ENCODE data around the gene TBL1X. TPM values are rescaled to one million over a fixed set of nuclear protein-coding genes. Genes with fewer than 3 reads are reported as not detected.

TBL1X gene
- total and polyA plus RNA-seq, 2 experiments from 2014 or later, result 8.7 to 26.9 TPM

DNA sequence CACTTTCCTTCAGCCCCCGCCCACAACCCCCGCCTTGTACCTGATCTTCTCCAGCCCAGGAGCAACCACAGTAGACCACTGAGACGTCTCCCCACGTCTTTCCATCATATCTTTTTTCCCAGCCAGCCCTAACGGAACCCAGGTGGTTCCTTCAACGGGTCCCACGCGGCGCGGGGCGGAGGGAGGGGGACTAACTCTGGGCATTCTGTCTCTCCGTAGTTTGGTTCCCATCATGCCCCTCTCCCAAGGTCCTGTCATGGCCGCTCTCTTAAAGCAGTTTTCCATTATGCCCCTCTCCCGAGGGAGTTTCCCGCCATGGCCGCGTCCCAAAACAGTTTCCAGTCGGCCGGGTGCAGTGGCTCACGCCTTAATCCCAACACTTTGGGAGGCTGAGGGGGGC is 21.5 kb upstream of the TBL1X start:
- Mint-ChIP-seq H3K36me3 (ENCODE audit: low read depth) (no peaks in the 10 kb centered on the region), H3K4me3 (no peak overlapping the region), H3K27me3 (ENCODE audit: insufficient read depth, low read depth, poor library complexity) (peaks cover 7% of the 10 kb centered on the region), H3K27ac (no peak overlapping the region), H3K9me3 (no peaks in the 10 kb centered on the region), H3K4me1 (peaks cover 12% of the 10 kb centered on the region)
- no peak for DNase-seq (ENCODE audit: low spot score)
- Histone ChIP-seq H3K36me3 (ENCODE audit: insufficient read depth) (no peaks in the 10 kb centered on the region), H3K27me3 (ENCODE audit: insufficient read depth) (no peaks in the 10 kb centered on the region), H3K4me2 (no peak overlapping the region), H2AFZ (no peak overlapping the region), H3K79me2 (replicated peaks; ENCODE audit: insufficient read depth) (no peaks in the 10 kb centered on the region), H3K4me3 (no peak overlapping the region), H4K20me1 (replicated peaks; ENCODE audit: insufficient read depth) (no peaks in the 10 kb centered on the region), H3K27ac (ENCODE audit: low read depth) (no peak overlapping the region), H3F3A (replicated peaks; ENCODE audit: low read depth) (no peaks in the 10 kb centered on the region), H3K4me1 (ENCODE audit: insufficient read depth) (no peaks in the 10 kb centered on the region), H3K9me2 (ENCODE audit: insufficient read depth) (no peaks in the 10 kb centered on the region)
- TF ChIP-seq CREB1 (CRISPR knock-in tag; IDR thresholded peaks at IDR 0.05; ENCODE audit: low read depth), result no peak
- no peak for TF ChIP-seq EZH2phosphoT487 (IDR thresholded peaks at IDR 0.05; ENCODE audit: unreplicated experiment)
- no peak for TF ChIP-seq JUNB (IDR thresholded peaks at IDR 0.05; ENCODE audit: unreplicated experiment)
- no peak for TF ChIP-seq EZH2 (IDR thresholded peaks at IDR 0.05; ENCODE audit: low read depth, unreplicated experiment)
- no peak for TF ChIP-seq NANOG (IDR thresholded peaks at IDR 0.05; ENCODE audit: borderline replicate concordance)
- TF ChIP-seq, protein P1, sequence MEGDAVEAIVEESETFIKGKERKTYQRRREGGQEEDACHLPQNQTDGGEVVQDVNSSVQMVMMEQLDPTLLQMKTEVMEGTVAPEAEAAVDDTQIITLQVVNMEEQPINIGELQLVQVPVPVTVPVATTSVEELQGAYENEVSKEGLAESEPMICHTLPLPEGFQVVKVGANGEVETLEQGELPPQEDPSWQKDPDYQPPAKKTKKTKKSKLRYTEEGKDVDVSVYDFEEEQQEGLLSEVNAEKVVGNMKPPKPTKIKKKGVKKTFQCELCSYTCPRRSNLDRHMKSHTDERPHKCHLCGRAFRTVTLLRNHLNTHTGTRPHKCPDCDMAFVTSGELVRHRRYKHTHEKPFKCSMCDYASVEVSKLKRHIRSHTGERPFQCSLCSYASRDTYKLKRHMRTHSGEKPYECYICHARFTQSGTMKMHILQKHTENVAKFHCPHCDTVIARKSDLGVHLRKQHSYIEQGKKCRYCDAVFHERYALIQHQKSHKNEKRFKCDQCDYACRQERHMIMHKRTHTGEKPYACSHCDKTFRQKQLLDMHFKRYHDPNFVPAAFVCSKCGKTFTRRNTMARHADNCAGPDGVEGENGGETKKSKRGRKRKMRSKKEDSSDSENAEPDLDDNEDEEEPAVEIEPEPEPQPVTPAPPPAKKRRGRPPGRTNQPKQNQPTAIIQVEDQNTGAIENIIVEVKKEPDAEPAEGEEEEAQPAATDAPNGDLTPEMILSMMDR (conservative IDR thresholded peaks at IDR 0.05; ENCODE audit: low read depth in 2 of 2), result no peak
- TF ChIP-seq, protein P2, sequence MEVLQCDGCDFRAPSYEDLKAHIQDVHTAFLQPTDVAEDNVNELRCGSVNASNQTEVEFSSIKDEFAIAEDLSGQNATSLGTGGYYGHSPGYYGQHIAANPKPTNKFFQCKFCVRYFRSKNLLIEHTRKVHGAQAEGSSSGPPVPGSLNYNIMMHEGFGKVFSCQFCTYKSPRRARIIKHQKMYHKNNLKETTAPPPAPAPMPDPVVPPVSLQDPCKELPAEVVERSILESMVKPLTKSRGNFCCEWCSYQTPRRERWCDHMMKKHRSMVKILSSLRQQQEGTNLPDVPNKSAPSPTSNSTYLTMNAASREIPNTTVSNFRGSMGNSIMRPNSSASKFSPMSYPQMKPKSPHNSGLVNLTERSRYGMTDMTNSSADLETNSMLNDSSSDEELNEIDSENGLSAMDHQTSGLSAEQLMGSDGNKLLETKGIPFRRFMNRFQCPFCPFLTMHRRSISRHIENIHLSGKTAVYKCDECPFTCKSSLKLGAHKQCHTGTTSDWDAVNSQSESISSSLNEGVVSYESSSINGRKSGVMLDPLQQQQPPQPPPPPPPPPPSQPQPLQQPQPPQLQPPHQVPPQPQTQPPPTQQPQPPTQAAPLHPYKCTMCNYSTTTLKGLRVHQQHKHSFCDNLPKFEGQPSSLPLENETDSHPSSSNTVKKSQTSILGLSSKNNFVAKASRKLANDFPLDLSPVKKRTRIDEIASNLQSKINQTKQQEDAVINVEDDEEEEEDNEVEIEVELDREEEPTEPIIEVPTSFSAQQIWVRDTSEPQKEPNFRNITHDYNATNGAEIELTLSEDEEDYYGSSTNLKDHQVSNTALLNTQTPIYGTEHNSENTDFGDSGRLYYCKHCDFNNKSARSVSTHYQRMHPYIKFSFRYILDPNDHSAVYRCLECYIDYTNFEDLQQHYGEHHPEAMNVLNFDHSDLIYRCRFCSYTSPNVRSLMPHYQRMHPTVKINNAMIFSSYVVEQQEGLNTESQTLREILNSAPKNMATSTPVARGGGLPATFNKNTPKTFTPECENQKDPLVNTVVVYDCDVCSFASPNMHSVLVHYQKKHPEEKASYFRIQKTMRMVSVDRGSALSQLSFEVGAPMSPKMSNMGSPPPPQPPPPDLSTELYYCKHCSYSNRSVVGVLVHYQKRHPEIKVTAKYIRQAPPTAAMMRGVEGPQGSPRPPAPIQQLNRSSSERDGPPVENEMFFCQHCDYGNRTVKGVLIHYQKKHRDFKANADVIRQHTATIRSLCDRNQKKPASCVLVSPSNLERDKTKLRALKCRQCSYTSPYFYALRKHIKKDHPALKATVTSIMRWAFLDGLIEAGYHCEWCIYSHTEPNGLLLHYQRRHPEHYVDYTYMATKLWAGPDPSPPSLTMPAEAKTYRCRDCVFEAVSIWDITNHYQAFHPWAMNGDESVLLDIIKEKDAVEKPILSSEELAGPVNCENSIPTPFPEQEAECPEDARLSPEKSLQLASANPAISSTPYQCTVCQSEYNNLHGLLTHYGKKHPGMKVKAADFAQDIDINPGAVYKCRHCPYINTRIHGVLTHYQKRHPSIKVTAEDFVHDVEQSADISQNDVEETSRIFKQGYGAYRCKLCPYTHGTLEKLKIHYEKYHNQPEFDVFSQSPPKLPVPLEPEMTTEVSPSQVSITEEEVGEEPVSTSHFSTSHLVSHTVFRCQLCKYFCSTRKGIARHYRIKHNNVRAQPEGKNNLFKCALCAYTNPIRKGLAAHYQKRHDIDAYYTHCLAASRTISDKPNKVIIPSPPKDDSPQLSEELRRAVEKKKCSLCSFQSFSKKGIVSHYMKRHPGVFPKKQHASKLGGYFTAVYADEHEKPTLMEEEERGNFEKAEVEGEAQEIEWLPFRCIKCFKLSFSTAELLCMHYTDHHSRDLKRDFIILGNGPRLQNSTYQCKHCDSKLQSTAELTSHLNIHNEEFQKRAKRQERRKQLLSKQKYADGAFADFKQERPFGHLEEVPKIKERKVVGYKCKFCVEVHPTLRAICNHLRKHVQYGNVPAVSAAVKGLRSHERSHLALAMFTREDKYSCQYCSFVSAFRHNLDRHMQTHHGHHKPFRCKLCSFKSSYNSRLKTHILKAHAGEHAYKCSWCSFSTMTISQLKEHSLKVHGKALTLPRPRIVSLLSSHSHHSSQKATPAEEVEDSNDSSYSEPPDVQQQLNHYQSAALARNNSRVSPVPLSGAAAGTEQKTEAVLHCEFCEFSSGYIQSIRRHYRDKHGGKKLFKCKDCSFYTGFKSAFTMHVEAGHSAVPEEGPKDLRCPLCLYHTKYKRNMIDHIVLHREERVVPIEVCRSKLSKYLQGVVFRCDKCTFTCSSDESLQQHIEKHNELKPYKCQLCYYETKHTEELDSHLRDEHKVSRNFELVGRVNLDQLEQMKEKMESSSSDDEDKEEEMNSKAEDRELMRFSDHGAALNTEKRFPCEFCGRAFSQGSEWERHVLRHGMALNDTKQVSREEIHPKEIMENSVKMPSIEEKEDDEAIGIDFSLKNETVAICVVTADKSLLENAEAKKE (CRISPR knock-in tag; IDR thresholded peaks at IDR 0.05), result no peak
- no peak for TF ChIP-seq STAT1 (IDR thresholded peaks at IDR 0.05; ENCODE audit: unreplicated experiment)
- TF ChIP-seq, protein P3, sequence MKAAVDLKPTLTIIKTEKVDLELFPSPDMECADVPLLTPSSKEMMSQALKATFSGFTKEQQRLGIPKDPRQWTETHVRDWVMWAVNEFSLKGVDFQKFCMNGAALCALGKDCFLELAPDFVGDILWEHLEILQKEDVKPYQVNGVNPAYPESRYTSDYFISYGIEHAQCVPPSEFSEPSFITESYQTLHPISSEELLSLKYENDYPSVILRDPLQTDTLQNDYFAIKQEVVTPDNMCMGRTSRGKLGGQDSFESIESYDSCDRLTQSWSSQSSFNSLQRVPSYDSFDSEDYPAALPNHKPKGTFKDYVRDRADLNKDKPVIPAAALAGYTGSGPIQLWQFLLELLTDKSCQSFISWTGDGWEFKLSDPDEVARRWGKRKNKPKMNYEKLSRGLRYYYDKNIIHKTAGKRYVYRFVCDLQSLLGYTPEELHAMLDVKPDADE (IDR thresholded peaks at IDR 0.05), result no peak
- TF ChIP-seq POLR2AphosphoS5 (IDR thresholded peaks at IDR 0.05; ENCODE audit: low read depth), result no peak
- no peak for TF ChIP-seq ZNF331 (CRISPR knock-in tag; IDR thresholded peaks at IDR 0.05; ENCODE audit: low read depth)
- TF ChIP-seq, protein P4, sequence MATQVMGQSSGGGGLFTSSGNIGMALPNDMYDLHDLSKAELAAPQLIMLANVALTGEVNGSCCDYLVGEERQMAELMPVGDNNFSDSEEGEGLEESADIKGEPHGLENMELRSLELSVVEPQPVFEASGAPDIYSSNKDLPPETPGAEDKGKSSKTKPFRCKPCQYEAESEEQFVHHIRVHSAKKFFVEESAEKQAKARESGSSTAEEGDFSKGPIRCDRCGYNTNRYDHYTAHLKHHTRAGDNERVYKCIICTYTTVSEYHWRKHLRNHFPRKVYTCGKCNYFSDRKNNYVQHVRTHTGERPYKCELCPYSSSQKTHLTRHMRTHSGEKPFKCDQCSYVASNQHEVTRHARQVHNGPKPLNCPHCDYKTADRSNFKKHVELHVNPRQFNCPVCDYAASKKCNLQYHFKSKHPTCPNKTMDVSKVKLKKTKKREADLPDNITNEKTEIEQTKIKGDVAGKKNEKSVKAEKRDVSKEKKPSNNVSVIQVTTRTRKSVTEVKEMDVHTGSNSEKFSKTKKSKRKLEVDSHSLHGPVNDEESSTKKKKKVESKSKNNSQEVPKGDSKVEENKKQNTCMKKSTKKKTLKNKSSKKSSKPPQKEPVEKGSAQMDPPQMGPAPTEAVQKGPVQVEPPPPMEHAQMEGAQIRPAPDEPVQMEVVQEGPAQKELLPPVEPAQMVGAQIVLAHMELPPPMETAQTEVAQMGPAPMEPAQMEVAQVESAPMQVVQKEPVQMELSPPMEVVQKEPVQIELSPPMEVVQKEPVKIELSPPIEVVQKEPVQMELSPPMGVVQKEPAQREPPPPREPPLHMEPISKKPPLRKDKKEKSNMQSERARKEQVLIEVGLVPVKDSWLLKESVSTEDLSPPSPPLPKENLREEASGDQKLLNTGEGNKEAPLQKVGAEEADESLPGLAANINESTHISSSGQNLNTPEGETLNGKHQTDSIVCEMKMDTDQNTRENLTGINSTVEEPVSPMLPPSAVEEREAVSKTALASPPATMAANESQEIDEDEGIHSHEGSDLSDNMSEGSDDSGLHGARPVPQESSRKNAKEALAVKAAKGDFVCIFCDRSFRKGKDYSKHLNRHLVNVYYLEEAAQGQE (IDR thresholded peaks at IDR 0.05; ENCODE audit: unreplicated experiment), result no peak
- no peak for TF ChIP-seq ZNF114 (CRISPR knock-in tag; IDR thresholded peaks at IDR 0.05)
- ATAC-seq, result no peak

Data from GM23338 (cell line).